Germinal center (tissue), 1 donor: ENCODE data around the gene GLI3.

ENCODE experiments used
- DNase-seq: peaks from one replicate; pipeline ENCODE4 v3.0.0; 2012; ENCODE audit warnings: mixed read lengths, low spot score

The GLI3 gene

GRCh38 chr7:42236976-42237810 lies at the start of gene GLI3:
Gene GLI3 (minus strand): TSS chr7:42237209. CDS start chr7:42223253, 13,956 bp downstream.
- peak; percentile 47 for DNase-seq

- no peak for DNase-seq
Observed at GRCh38 chr7:42285383-42285824, 48.4 kb upstream of the GLI3 start.

DNA sequence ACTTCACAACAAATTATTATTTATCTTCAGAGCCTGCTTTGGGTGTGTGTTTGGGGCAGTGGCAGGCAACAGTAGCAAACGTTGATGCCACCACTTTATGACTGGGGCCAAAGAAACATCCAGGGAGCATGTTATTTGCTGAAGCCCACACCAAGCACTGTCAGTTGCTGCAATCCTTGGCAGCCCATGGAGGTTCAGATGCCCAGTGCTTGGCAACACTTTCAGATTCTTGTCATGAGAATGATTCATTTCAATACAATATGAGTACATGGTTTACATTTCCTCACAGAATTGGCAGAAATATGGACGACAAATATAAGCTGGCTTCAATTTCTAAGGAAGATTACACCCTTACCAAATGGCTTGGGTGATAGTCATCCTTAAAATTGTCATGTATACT lies 46.5 kb upstream of the GLI3 start:
- DNase-seq: no peak

DNA sequence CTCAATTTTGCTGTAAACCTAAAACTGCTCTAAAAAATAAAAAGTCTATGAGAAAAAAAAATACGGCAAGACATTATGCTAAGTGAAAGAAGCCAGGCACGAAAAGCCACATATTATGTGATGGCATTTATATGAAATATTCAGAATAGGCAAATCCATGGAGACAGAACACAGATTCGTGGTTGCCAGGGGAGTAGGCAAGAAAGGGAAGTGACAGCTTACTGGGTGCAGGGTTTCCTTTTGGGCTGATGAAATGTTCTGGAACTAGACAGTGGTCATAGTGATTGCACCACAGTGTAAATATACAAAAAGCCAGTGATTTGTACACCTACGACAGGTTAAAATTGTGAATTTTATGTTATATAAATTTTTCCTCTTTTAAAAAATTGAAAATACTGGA lies 41.3 kb upstream of the GLI3 start:
- DNase-seq: no peak

DNA sequence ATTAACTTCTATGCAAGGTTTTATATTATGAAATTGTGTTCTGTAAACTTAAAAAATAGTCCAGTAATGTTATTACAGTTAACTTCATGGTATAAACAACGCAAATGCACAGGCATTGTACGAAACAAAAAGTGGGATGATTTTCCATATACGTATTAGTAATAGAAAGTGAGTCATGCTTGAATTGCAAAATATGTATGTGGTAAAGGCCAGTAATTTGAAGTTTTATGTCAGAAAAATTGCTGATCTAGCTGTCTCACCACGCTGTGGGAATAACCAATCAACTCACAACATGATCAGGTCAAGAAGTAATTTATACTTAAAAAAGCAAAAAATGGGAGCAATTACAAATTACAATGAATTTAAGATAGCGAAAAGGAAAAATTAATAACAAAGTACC lies 37.0 kb upstream of the GLI3 start:
- no peak for DNase-seq

DNA sequence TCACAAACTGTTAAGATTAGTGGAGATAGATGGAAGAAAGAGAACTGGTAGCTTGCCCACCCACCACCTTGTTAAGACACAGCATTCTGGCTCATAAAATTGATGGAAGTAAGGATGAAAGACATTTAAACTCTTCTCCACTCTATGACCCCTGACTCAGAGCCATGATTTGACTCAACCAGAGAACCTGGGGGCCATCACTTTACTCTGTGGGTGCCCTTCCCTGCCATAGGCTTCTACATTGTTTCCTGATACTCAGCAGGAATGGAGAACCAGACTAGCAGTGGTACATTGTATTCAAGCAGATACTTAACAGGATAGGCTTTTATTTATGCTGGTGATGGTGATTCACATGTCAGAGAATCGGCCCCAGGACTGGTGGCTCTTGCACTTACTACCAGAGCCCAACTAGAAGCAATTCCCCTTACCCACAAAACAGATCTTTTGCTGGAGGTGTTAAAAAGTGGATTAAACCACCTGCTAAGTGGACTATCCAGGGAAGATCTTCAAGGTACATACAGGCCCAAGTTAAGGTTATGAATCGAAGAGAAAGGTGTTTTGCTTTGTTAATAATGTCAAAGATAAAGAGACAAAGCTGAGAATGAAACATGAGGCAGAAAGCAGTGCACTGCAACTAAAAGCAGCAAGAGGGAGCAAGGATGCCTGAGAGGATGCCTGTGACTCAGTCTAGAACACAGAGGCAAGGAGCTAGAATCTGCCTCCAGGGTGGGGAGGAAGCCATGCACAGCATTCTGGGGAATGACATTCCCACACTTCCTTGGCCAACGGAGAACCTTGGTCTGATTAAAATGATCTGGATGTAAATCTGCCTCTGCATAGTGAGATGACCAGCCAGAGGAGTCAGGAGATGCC lies 36.0 kb upstream of the GLI3 start:
- no peak for DNase-seq

- DNase-seq: no peak
Observed at GRCh38 chr7:42269161-42269560, 32.2 kb upstream of the GLI3 start.

- DNase-seq: no peak
Observed at GRCh38 chr7:42264702-42265101, 27.7 kb upstream of the GLI3 start.

DNA sequence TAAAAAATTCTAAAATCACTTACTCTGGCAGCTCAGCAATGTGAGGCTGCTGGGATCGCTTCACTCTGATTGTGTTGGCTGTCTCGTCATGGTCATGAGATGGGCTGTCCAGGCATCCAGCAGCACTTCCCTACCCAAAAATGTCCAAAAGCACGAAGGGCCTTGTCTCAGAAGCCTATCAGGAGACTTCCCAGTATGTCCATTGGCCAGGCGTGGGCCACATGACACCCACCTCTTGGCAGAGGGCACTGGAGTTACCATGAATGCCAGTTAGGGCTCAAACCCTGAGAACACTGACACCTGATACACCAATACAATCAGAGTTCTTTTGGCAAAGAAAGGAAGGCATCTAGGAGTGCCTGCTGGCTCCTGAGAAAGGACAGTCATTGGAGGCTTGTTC lies 27.0 kb upstream of the GLI3 start:
- no peak for DNase-seq

DNA sequence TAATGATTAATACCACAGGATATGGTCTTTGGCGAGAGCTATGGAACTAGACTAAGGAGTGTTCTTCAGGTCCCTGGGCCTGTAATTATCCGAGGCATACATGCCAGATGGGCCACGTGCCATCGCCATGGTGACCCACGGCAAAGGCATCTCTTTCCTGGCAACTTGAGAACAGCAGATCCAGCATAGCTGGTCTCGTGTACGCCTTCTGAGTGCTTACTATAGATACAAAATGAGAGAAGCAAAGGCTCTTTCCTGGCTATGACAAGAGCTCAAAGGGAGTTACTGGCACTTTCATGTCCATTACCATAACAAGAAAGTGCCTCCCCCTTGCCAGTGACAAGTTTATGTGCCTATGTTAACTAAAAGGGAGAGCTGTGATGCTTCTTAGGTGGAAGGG lies 26.0 kb upstream of the GLI3 start:
- DNase-seq: no peak

GRCh38 chr7:42254217-42254616 lies 17.2 kb upstream of the GLI3 start:
- no peak for DNase-seq

DNA sequence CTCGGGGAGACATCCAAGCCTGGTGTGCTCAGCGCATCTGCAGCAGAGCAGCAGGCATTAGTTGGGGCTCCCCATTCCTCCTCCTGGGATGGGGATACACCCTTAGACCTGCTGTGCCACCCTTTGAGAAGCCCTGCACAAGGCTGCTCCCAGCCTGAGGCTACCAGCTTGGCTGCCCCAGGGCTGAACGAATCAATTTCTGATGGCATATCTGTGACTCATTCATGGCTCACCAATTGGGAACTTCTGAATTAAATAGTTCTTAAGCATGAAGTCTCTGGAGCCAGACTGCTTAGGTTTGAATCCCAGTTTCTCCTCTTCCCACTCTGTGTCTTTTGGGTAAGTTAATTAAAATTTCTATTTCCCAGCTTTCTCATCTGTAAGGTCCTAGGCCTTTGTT lies 16.3 kb upstream of the GLI3 start:
- no peak for DNase-seq

DNA sequence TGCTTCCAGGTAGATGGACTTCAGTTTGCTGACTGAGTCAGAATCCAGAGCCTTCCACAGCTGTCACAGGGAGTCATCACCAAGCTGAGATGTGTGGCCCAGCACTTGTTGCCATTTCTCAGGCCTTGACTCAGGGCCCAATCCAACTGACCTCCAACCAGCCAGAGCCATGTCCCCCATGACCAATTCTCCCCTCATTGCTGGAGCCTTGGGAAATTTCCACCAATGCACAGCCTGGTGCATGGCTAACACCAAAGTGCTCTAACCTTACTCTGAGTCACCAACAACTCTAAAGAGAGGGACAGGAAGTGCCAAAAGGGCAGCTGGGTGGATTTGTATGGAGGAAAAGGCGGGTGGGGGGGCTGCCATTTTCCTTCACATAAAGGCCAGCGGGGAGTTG lies 13.4 kb upstream of the GLI3 start:
- DNase-seq: no peak

DNA sequence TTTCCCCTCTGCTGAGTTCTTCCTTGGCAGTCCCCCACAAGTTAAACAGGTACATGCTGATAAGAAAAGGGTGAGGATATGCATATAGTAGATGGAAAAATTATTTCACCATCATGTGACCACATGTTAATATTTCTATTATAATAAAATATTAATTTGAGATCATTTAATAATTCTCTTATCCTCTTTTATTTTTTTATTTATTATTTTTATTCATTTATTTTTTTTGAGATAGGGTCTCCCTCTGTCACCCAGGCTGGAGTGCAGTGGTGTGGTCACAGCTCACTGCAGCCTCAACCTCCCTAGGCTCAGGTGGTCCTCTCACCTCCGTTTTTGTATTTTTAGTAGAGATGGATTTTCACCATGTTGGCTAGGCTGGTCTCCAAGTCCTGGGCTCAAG lies 11.6 kb upstream of the GLI3 start:
- DNase-seq: no peak

DNA sequence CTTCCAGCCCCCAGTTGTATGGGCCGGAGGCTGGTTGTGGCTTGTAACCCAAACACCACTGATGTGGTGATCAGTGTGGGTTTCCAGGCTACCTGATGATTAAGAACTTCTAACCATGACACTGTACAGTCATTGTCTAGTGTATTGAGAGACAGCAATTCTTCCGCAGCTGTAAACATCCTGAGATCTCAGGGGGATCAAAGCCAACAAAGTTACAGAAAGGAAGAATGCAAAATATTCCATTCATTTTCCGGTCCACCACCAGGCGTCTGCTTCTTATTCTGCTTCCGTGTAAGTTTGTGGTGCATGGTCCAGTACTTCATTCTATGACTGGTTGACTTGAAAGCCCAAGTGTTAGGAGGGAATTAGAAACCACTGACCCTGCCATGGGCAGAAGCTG lies 10.3 kb upstream of the GLI3 start:
- DNase-seq: no peak

GRCh38 chr7:42244828-42245227 lies 7.8 kb upstream of the GLI3 start:
- DNase-seq: no peak

- DNase-seq: no peak
Observed at GRCh38 chr7:42242381-42242780, 5.4 kb upstream of the GLI3 start.

DNA sequence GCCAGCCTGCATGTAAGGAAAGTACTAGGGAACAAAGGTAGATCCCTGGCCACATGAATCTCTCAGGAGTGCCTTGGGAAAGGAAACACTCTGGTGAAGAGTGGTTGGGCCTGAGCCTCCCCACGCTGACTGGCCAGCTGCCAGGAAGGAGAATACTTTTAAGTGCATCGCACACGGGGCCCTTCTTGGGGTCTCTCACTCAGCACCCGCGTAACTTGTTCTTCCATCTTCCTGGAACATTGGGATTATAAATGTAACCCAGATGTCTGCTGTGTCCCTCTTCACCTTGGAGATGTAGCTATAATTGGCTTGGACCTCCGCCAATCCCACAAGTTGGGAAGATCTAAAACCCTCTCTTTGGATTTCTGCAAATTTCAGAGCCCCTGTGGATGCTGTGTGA lies 4.4 kb upstream of the GLI3 start:
- DNase-seq: no peak

GRCh38 chr7:42240416-42240815 lies 3.4 kb upstream of the GLI3 start:
- no peak for DNase-seq

- DNase-seq: no peak
Observed at GRCh38 chr7:42238709-42239366, 1.8 kb upstream of the GLI3 start.

DNA sequence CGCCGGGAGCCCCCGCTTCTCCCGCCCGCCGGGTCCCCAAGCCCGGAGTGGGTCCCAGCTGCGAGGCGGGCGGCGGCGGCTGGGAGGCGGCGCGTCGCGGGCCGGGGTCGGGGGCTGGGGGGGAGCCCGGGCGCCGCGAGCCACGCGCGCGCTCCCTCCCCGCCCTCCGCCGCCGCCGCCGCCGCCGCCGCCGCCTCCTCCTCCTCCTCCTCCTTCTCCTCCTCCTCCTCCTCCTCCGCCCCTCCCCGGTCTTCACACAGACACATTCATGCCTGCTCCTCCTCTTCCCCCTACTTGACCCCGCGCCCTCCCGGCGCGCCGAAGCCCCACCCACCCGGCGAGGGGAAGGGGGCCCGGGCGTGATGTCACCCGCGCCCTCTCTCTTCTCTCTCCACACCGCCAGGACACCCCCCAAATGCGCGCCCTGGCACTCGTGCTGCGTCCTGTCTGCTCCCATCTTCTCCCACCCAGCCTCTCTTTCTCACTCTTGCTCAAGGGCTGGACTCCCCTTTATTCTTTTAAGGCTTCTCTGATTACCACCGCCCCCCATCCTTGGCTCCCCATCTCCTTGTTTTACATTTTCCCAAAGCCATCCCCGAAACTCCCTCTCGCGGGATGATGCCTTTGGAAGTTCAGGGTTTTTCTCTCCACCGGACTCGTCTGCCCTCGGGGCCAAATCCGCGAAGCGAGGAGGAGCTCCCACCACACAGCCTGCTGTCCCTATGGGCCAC lies 967 bp upstream of the GLI3 start:
- DNase-seq: peak; percentile 19
